ENCODE results near the gene NAPSA. TPM values are rescaled to one million over a fixed set of nuclear protein-coding genes. Genes with fewer than 3 reads are reported as not detected.

NAPSA gene
- total and polyA plus RNA-seq, 10 of the 15 experiments (the other 5 are each of a cell fraction or from before 2014, with no cell fraction given) = 6.7 to 45.4 (median 17.1) TPM

- TF ChIP-seq PBX3 (IDR thresholded peaks at IDR 0.05; ENCODE audit: insufficient replicate concordance, low read depth, low read length) (no peak), IKZF1 (conservative IDR thresholded peaks at IDR 0.05) (peak; percentile 99), ZBTB33 (IDR thresholded peaks at IDR 0.05) (no peak), MYC (IDR thresholded peaks at IDR 0.05; ENCODE audit: insufficient read depth, insufficient read length, insufficient replicate concordance, low read length, severe bottlenecking) (no peak), SMARCA5 (IDR thresholded peaks at IDR 0.05) (peak; percentile 85), SREBF2 (IDR thresholded peaks at IDR 0.05; ENCODE audit: low read length) (no peak), YBX1 (IDR thresholded peaks at IDR 0.05) (no peak), EGR1 (IDR thresholded peaks at IDR 0.05; ENCODE audit: borderline replicate concordance in 1 of 2, low read depth in 2 of 2, low read length in 2 of 2) (no peak), CHD4 (IDR thresholded peaks at IDR 0.05) (no peak), TCF12 (IDR thresholded peaks at IDR 0.05; ENCODE audit: low read depth, low read length) (no peak), RELA (IDR thresholded peaks at IDR 0.05; ENCODE audit: borderline replicate concordance, partially characterized antibody) (no peak), ZNF592 (IDR thresholded peaks at IDR 0.05) (no peak), GATAD2B (conservative IDR thresholded peaks at IDR 0.05; ENCODE audit: low read depth) (peak; percentile 73), ATF2 (IDR thresholded peaks at IDR 0.05; ENCODE audit: low read length) (no peak), ZBED1 (IDR thresholded peaks at IDR 0.05; ENCODE audit: borderline replicate concordance) (no peak), ZNF207 (IDR thresholded peaks at IDR 0.05; ENCODE audit: borderline replicate concordance) (0 out of 2 replicates have a peak, but pooled peaks have one; percentile 23), ZNF24 (IDR thresholded peaks at IDR 0.05) (no peak), EED (IDR thresholded peaks at IDR 0.05; ENCODE audit: low read depth) (peak; percentile 99), PAX5 (IDR thresholded peaks at IDR 0.05; ENCODE audit: borderline replicate concordance, low read depth, low read length) (no peak), CEBPB (IDR thresholded peaks at IDR 0.05; ENCODE audit: borderline replicate concordance in 1 of 2, low read depth in 2 of 2, low read length in 2 of 2) (no peak)
Observed at GRCh38 chr19:50368649-50369570, 3.5 kb upstream of the NAPSA start (continued).

Data from GM12878 (cell line).